Measurements from ENCODE around the gene TSC2.
"Not testable (repeated sequence)": the region's sequence is repeated elsewhere in the genome, so short reads cannot be mapped to it uniquely, and the experiment has no call there.

TSC2 gene

GRCh38 chr16:2086812-2087747, 39.3 kb downstream of the TSC2 start:
- no peak for DNase-seq (ENCODE audit: low spot score)

GRCh38 chr16:2087748-2088631, 40.2 kb downstream of the TSC2 start:
- DNase-seq (ENCODE audit: low spot score): no peak

- no peak for DNase-seq (ENCODE audit: low spot score)
These were observed 41.1 kb downstream of the TSC2 start for GRCh38 chr16:2088759-2089358.

GRCh38 chr16:2089706-2090480, 42.1 kb downstream of the TSC2 start:
- no peak for DNase-seq (ENCODE audit: low spot score)

- DNase-seq (ENCODE audit: low spot score): no peak
These were observed 42.6 kb downstream of the TSC2 start for GRCh38 chr16:2090481-2090776.

GRCh38 chr16:2090777-2091546, 43.2 kb downstream of the TSC2 start:
- no peak for DNase-seq (ENCODE audit: low spot score)

GRCh38 chr16:2091547-2092255, 43.9 kb downstream of the TSC2 start:
- DNase-seq (ENCODE audit: low spot score): no peak

GRCh38 chr16:2092256-2092620, 44.5 kb downstream of the TSC2 start:
- no peak for DNase-seq (ENCODE audit: low spot score)

GRCh38 chr16:2092866-2093265, 45.1 kb downstream of the TSC2 start:
- no peak for DNase-seq (ENCODE audit: low spot score)

GRCh38 chr16:2093793-2094192, 46.0 kb downstream of the TSC2 start:
- DNase-seq (ENCODE audit: low spot score): no peak

GRCh38 chr16:2095315-2095853, 47.6 kb downstream of the TSC2 start:
- no peak for DNase-seq (ENCODE audit: low spot score)

- DNase-seq (ENCODE audit: low spot score): no peak
These were observed 48.3 kb downstream of the TSC2 start for GRCh38 chr16:2095918-2096582.

GRCh38 chr16:2096853-2097595, 49.2 kb downstream of the TSC2 start:
- DNase-seq (ENCODE audit: low spot score): no peak

GRCh38 chr16:2097689-2098088, 49.9 kb downstream of the TSC2 start:
- DNase-seq (ENCODE audit: low spot score): not testable (repeated sequence)

GRCh38 chr16:2101581-2101980, 53.8 kb downstream of the TSC2 start:
- DNase-seq (ENCODE audit: low spot score): not testable (repeated sequence)

- no peak for DNase-seq (ENCODE audit: low spot score)
These were observed 54.7 kb downstream of the TSC2 start for GRCh38 chr16:2102471-2102870.

GRCh38 chr16:2104464-2104863, 56.7 kb downstream of the TSC2 start:
- DNase-seq (ENCODE audit: low spot score): not testable (repeated sequence)

- not testable (repeated sequence) for DNase-seq (ENCODE audit: low spot score)
These were observed 57.5 kb downstream of the TSC2 start for GRCh38 chr16:2105291-2105690.

- not testable (repeated sequence) for DNase-seq (ENCODE audit: low spot score)
These were observed 58.0 kb downstream of the TSC2 start for GRCh38 chr16:2105769-2106168.

Data from hematopoietic multipotent progenitor cell treated with erythropoietin and hydrocortisone succinate and interleukin-3 and kit ligand, for 17 days (in vitro differentiated cells).